Mesenchymal stem cell (in vitro differentiated cells and primary cell): ENCODE measurements around the gene CFAP141.

Experiments
- DNase-seq: peaks from one replicate; pipeline ENCODE4 v3.0.0-alpha.2; 2013
- H2AFZ ChIP-seq: one replicate; pipeline ENCODE4 v1.6.1; 2013; ENCODE audit warnings: low read depth, mild to moderate bottlenecking, control low read depth, inconsistent platforms, low read length, moderate library complexity
- H2AK5ac ChIP-seq: 2 replicates; pipeline ENCODE4 v1.6.1; 2013; ENCODE audit warnings: low read length, moderate library complexity, mild to moderate bottlenecking, inconsistent platforms; ENCODE audit not compliant: severe bottlenecking
- H2BK120ac ChIP-seq: one replicate; pipeline ENCODE4 v1.6.1; 2013; ENCODE audit warnings: low read depth, mild to moderate bottlenecking, inconsistent platforms, low read length, moderate library complexity
- H2BK12ac ChIP-seq, 2 experiments: one replicate each; pipeline ENCODE4 v1.6.1; 2013; ENCODE audit warnings: inconsistent platforms in 2 of 2, low read length in 2 of 2, mild to moderate bottlenecking in 2 of 2, moderate library complexity in 2 of 2, control low read depth in 1 of 2
- H2BK15ac ChIP-seq: one replicate; pipeline ENCODE4 v1.6.1; 2013; ENCODE audit warnings: mild to moderate bottlenecking, low read depth, inconsistent platforms; ENCODE audit not compliant: poor library complexity, severe bottlenecking
- H2BK5ac ChIP-seq: 2 replicates; pipeline ENCODE4 v1.6.1; 2013; ENCODE audit warnings: low read depth, mild to moderate bottlenecking, low read length, control low read depth, inconsistent platforms; ENCODE audit not compliant: poor library complexity, severe bottlenecking
- H3K14ac ChIP-seq, 2 experiments: one replicate each; pipeline ENCODE4 v1.6.1; 2013; ENCODE audit warnings: inconsistent platforms in 2 of 2, low read length in 2 of 2, control low read depth in 1 of 2, mild to moderate bottlenecking in 1 of 2, moderate library complexity in 1 of 2
- H3K18ac ChIP-seq, 2 experiments: one replicate each; pipeline ENCODE4 v1.6.1; 2013; ENCODE audit warnings: inconsistent platforms in 2 of 2, low read length in 2 of 2, control low read depth in 1 of 2, low read depth in 1 of 2, mild to moderate bottlenecking in 1 of 2
- H3K23ac ChIP-seq, 2 experiments: one replicate each; pipeline ENCODE4 v1.6.1; 2013; ENCODE audit warnings: inconsistent platforms in 2 of 2, low read length in 2 of 2, mild to moderate bottlenecking in 2 of 2, moderate library complexity in 2 of 2, control low read depth in 1 of 2
- H3K27ac ChIP-seq: 2 replicates; pipeline ENCODE4 v1.5.1; 2013; ENCODE audit warnings: mild to moderate bottlenecking, moderate library complexity, low read length, control low read depth, inconsistent platforms; ENCODE audit not compliant: poor library complexity, severe bottlenecking
- H3K27me3 ChIP-seq, 2 experiments: 2 replicates each; pipeline versions ENCODE4 v1.6.1 to v1.7.0; 2013; ENCODE audit warnings: low read length in 2 of 2, mild to moderate bottlenecking in 2 of 2, moderate library complexity in 2 of 2, control low read depth in 1 of 2, inconsistent platforms in 1 of 2; ENCODE audit not compliant: control insufficient read depth in 1 of 2, insufficient read depth in 1 of 2
- H3K36me3 ChIP-seq, 2 experiments: 2 replicates each; pipeline versions ENCODE4 v1.6.1 to v1.7.0; 2013; ENCODE audit warnings: low read length in 2 of 2, control low read depth in 1 of 2, inconsistent platforms in 1 of 2, low read depth in 1 of 2, mild to moderate bottlenecking in 1 of 2; ENCODE audit not compliant: insufficient read depth in 2 of 2, control insufficient read depth in 1 of 2
- H3K4ac ChIP-seq, 2 experiments: one replicate each; pipeline ENCODE4 v1.6.1; 2013; ENCODE audit warnings: inconsistent platforms in 2 of 2, low read length in 2 of 2, mild to moderate bottlenecking in 2 of 2, moderate library complexity in 2 of 2, control low read depth in 1 of 2, low read depth in 1 of 2
- H3K4me1 ChIP-seq: 2 replicates; pipeline ENCODE4 v1.6.1; 2013; ENCODE audit warnings: low read depth, low read length, control low read depth; ENCODE audit not compliant: control insufficient read depth, insufficient read depth
- H3K4me2 ChIP-seq: 2 replicates; pipeline ENCODE4 v1.6.1; 2013; ENCODE audit warnings: low read length, mild to moderate bottlenecking, inconsistent platforms; ENCODE audit not compliant: poor library complexity, severe bottlenecking
- H3K4me3 ChIP-seq, 2 experiments: 2 replicates each; pipeline versions ENCODE4 v1.5.1 to v1.7.0; 2013; ENCODE audit warnings: low read length in 2 of 2, mild to moderate bottlenecking in 2 of 2, control low read depth in 1 of 2, low read depth in 1 of 2; ENCODE audit not compliant: insufficient read depth in 1 of 2
- H3K79me1 ChIP-seq: replicated peaks from 2 replicates; pipeline ENCODE4 v1.6.1; 2013; ENCODE audit warnings: mild to moderate bottlenecking, control low read depth, low read length, inconsistent platforms; ENCODE audit not compliant: poor library complexity, severe bottlenecking
- H3K9ac ChIP-seq: 2 replicates; pipeline ENCODE4 v1.7.0; 2013; ENCODE audit warnings: mild to moderate bottlenecking, low read length, moderate library complexity
- H3K9me3 ChIP-seq: 2 replicates; pipeline ENCODE4 v1.7.0; 2013; ENCODE audit warnings: mild to moderate bottlenecking, low read length; ENCODE audit not compliant: control insufficient read depth
- H4K8ac ChIP-seq: one replicate; pipeline ENCODE4 v1.6.1; 2013; ENCODE audit warnings: inconsistent platforms, mild to moderate bottlenecking, low read length, moderate library complexity
- H4K91ac ChIP-seq: one replicate; pipeline ENCODE4 v1.6.1; 2013; ENCODE audit warnings: mild to moderate bottlenecking, low read length, inconsistent platforms
- WGBS: methylation state at CpG from one replicate; pipeline ENCODE4 v1.1.7; 2013; ENCODE audit warnings: mixed read lengths; 5-methylcytosine and 5-hydroxymethylcytosine counted together

CFAP141 gene

DNA sequence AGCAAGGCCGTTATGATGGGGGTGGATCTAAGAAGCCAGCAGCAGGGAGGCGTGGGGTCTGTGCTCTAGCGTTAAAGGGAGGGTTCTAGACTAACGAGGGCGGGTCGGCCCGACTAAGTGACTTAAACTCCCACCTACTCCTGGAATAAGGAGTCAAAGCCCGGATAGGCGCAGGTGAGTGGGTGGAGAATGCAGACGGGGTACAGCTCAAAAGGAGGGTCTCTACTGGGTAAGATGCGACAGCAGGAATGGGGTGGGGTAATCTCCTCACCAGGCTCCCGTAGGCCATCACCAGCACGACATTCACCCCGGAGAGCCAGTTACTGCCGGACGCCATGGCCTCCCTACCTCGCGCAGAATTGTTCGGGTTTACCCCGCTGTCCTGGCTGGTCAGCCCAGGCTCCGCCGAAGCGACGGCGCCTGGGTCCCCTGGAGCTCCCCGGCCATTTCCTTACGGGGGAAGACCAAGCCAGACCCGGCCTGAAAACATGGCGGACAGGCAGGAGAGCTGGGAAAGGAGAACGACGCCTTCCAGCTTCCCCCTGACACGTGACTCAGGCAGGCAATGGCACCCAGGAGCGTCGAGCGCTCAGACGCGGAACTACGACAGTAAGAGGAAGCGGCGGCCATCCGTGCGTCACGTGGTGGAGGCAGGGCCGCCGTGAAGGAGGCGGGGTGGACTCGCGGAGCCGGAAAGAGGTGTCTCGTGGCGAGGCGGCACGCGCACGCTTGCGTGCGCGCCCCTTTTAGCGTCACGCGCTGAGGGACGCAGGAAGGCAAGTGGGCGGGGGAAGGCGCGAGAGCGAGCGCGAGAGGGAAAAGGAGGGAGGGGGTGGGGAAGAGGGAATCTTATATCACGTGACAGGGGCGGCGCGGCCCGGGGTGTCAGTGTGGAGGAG lies 14.2 kb upstream of the CFAP141 start, which contains the start of gene UBAP2L:
Gene UBAP2L (plus strand): TSS at position 885 of the 899 bp plus-strand sequence. CDS start 4,169 bp downstream, outside the sequence.
- peak within 1 kb of the TSS; percentile 100 for H3K27ac ChIP-seq
- H3K14ac ChIP-seq, result peak within 1 kb of the TSS in 1 of 2 experiments; percentile 91
- peaks cover 10 to 36% of the 10 kb centered on the region in 2 experiments for H3K36me3 ChIP-seq
- peak within 1 kb of the TSS; percentile 94 for H2AK5ac ChIP-seq
- peak within 1 kb of the TSS; percentile 94 to 100 for H3K4ac ChIP-seq
- peak; percentile 99 for DNase-seq
- peak within 1 kb of the TSS; percentile 75 for H2AFZ ChIP-seq
- H2BK15ac ChIP-seq, result peak within 1 kb of the TSS; percentile 92
- H3K23ac ChIP-seq, result peak within 1 kb of the TSS; percentile 56 to 94
- peak within 1 kb of the TSS; percentile 98 to 100 for H3K18ac ChIP-seq
- peak within 1 kb of the TSS; percentile 100 for H3K9ac ChIP-seq
- peak within 1 kb of the TSS; percentile 91 to 99 for H3K4me3 ChIP-seq
- H3K27me3 ChIP-seq, result no peaks in the 10 kb centered on the region
- no peaks in the 10 kb centered on the region for H3K9me3 ChIP-seq
- H2BK5ac ChIP-seq, result peak within 1 kb of the TSS; percentile 99
- peak within 1 kb of the TSS in 1 of 2 experiments; percentile 63 for H2BK12ac ChIP-seq
- peak within 1 kb of the TSS; percentile 74 for H3K4me2 ChIP-seq
- peak within 1 kb of the TSS; percentile 99 for H4K91ac ChIP-seq
- H3K79me1 ChIP-seq, result peaks cover 2% of the 10 kb centered on the region
- H2BK120ac ChIP-seq, result peak within 1 kb of the TSS; percentile 91
- under 1% methylated on average over 60 of the region's 73 CpGs for WGBS
- peaks cover 4% of the 10 kb centered on the region for H3K4me1 ChIP-seq
- peak within 1 kb of the TSS; percentile 97 for H4K8ac ChIP-seq

DNA sequence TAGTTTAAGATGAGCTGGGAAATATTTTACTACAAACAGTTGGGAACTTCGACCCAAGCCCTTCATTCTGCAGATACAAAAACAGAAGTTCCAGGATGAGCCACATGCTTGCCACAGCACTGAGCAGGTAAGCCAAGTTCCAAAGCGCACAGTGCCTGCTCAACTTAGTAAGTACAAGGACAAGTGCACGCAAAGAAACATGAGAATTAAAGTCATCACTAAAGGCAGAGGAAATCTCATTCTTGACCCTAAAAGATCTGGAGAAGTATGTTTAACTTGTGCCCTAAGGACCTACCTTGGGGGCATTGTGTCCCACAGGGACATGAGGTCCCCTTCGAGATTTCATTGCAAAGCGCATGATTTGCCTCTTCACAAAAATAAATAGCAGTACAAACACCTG lies 13.4 kb upstream of the CFAP141 start:
- WGBS, result 49% methylated on average over 4 of the region's 5 CpGs

DNA sequence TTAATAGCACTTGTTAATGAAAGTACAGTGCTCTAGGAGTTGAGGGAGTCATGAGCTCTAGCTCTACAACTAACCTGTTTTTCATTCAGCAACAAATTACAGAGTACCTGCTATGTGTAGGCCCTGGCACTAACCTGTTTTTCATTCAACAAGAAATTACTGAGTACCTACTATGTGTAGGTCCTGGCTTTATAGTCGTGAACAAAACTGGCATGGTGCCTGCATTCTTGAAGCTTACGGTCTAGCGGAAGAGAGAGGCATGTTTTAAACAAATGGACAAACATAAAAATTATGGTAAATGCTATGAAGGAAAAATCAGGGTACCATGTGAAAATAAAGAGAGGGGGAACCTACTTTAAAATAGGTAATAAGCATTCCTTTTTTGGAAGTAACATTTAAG lies 12.4 kb upstream of the CFAP141 start:
- peaks cover 5% of the 10 kb centered on the region for H3K79me1 ChIP-seq
- H3K27ac ChIP-seq, result no peak overlapping the region
- peak overlapping the region; percentile 100 for H3K9ac ChIP-seq
- H2AK5ac ChIP-seq, result no peak overlapping the region
- no peak overlapping the region for H2AFZ ChIP-seq
- no peak overlapping the region for H3K14ac ChIP-seq
- no peak overlapping the region for H4K8ac ChIP-seq
- no peak overlapping the region for H2BK12ac ChIP-seq
- no peak overlapping the region for H2BK15ac ChIP-seq
- H3K18ac ChIP-seq, result no peak overlapping the region
- H3K4me2 ChIP-seq, result no peak overlapping the region
- 94% methylated on average over 3 of the region's 3 CpGs for WGBS
- peaks cover 4% of the 10 kb centered on the region for H3K4me1 ChIP-seq
- H3K23ac ChIP-seq, result no peak overlapping the region
- no peak overlapping the region for H2BK120ac ChIP-seq
- no peak for DNase-seq
- H3K9me3 ChIP-seq, result no peaks in the 10 kb centered on the region
- peak overlapping the region in 1 of 2 experiments; percentile 99 for H3K4me3 ChIP-seq
- peaks cover 13 to 39% of the 10 kb centered on the region in 2 experiments for H3K36me3 ChIP-seq
- no peak overlapping the region for H2BK5ac ChIP-seq
- no peak overlapping the region for H4K91ac ChIP-seq
- no peak overlapping the region for H3K4ac ChIP-seq
- no peaks in the 10 kb centered on the region for H3K27me3 ChIP-seq

More for the DNA sequence above, 13.4 kb upstream of the CFAP141 start:
- Histone ChIP-seq H2BK12ac (peak overlapping the region in 1 of 2 experiments; percentile 6), H4K8ac (no peak overlapping the region), H2BK15ac (no peak overlapping the region), H3K36me3 (peaks cover 10 to 30% of the 10 kb centered on the region in 2 experiments), H3K27ac (no peak overlapping the region), H2BK5ac (no peak overlapping the region), H3K27me3 (no peaks in the 10 kb centered on the region), H3K4me2 (peak overlapping the region; percentile 74), H3K9me3 (no peaks in the 10 kb centered on the region), H2AK5ac (no peak overlapping the region), H3K4ac (peak overlapping the region in 1 of 2 experiments; percentile 82), H2BK120ac (no peak overlapping the region), H2AFZ (no peak overlapping the region), H3K23ac (peak overlapping the region in 1 of 2 experiments; percentile 59), H3K9ac (peak overlapping the region; percentile 100), H3K4me3 (peak overlapping the region; percentile 45 to 99), H3K4me1 (peaks cover 4% of the 10 kb centered on the region), H3K79me1 (peaks cover 2% of the 10 kb centered on the region), H3K18ac (peak overlapping the region in 1 of 2 experiments; percentile 21), H4K91ac (no peak overlapping the region), H3K14ac (no peak overlapping the region)
- no peak for DNase-seq

DNA sequence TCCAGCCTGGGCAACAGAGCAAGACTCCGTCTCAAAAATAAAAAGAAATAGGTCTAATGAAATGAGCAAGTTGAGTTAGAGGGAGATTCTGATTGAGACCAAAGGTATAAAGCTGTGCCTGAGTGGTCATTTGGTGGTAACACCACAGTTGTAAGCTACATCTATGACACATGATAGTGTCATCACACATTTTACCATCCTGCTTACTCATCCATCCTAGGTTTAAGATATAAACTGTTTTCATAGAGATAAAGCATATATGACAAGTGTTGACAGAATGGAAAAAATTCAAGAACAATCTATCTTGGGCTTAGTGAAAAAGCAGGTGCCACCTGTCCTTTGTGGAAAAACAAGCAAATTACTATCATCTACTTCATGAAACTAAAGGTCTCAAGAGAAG lies 7.1 kb upstream of the CFAP141 start:
- 89% methylated on average over 1 of the region's 1 CpG for WGBS
- Histone ChIP-seq H2AK5ac (no peak overlapping the region), H3K9ac (peak overlapping the region; percentile 36), H3K36me3 (peaks cover 50 to 74% of the 10 kb centered on the region in 2 experiments), H2BK120ac (no peak overlapping the region), H4K8ac (no peak overlapping the region), H3K4me2 (no peak overlapping the region), H3K27ac (no peak overlapping the region), H3K27me3 (no peaks in the 10 kb centered on the region), H3K23ac (no peak overlapping the region), H3K4me3 (no peak overlapping the region), H3K4ac (no peak overlapping the region), H2BK12ac (no peak overlapping the region), H3K79me1 (peaks cover 21% of the 10 kb centered on the region), H2BK15ac (no peak overlapping the region), H3K14ac (no peak overlapping the region), H2BK5ac (no peak overlapping the region), H3K18ac (no peak overlapping the region), H4K91ac (no peak overlapping the region), H2AFZ (no peak overlapping the region), H3K4me1 (peaks cover 3% of the 10 kb centered on the region), H3K9me3 (no peaks in the 10 kb centered on the region)
- peak; percentile 50 for DNase-seq
